Caco-2 (cell line): ENCODE data around the gene ZBTB2. TPM values are rescaled to one million over a fixed set of nuclear protein-coding genes. Genes with fewer than 3 reads are reported as not detected.

Experiments used
- BruUV-seq: library from RNA; stranded (reverse); fragments of 400-500 nt; replicated peaks from 2 replicates; lab custom pipeline; 2021; lab: Mats Ljungman, UMichigan
- CTCF ChIA-PET: fragments of 300-600 bp; sonication (Branson Sonifier 250); formaldehyde crosslinking; loops from one replicate; lab custom pipeline; 2022; ENCODE audit warnings: antibody characterized with exemption; lab: Charles Lee
- POLR2A ChIA-PET: fragments of 300-600 bp; sonication (Branson Sonifier 250); formaldehyde crosslinking; loops from one replicate; lab custom pipeline; 2022; ENCODE audit warnings: antibody characterized with exemption; lab: Charles Lee
- DNase-seq, 2 experiments: peaks; one replicate each; pipeline versions ENCODE4 v3.0.0 to v3.0.0-alpha.2; 2020 to 2022
- H3K27me3 ChIP-seq: replicated peaks from 2 replicates; pipeline ENCODE4 v1.6.0; 2011; ENCODE audit warnings: low read length; ENCODE audit not compliant: control insufficient read depth, insufficient read depth
- H3K36me3 ChIP-seq: 2 replicates; pipeline ENCODE4 v1.5.1; 2011; ENCODE audit warnings: low read length; ENCODE audit not compliant: control insufficient read depth, insufficient read depth
- H3K4me1 ChIP-seq: fragments of 250-450 bp; sonication (Bioruptor Pico); 2 replicates; pipeline ENCODE4 v1.5.1; 2020; ENCODE audit warnings: mild to moderate bottlenecking
- H3K4me3 ChIP-seq: 2 replicates; pipeline ENCODE4 v1.5.1; 2011; ENCODE audit warnings: low read depth, mild to moderate bottlenecking, control low read depth, low read length
- H3K9me3 ChIP-seq: fragments of 250-450 bp; sonication (Bioruptor Pico); 2 replicates; pipeline ENCODE4 v1.5.1; 2020; ENCODE audit warnings: mild to moderate bottlenecking, moderate library complexity
- H3K27ac Mint-ChIP-seq: one replicate; pipeline ENCODE4 v1.8.0; 2022; ENCODE audit warnings: mixed read lengths; ENCODE audit not compliant: unreplicated experiment
- H3K27me3 Mint-ChIP-seq: one replicate; pipeline ENCODE4 v1.8.0; 2022; ENCODE audit warnings: mixed read lengths; ENCODE audit not compliant: insufficient read depth, unreplicated experiment
- H3K36me3 Mint-ChIP-seq: one replicate; pipeline ENCODE4 v1.8.0; 2022; ENCODE audit warnings: mild to moderate bottlenecking, mixed read lengths; ENCODE audit not compliant: insufficient read depth, unreplicated experiment
- H3K4me1 Mint-ChIP-seq: one replicate; pipeline ENCODE4 v1.8.0; 2022; ENCODE audit warnings: low read depth, mixed read lengths; ENCODE audit not compliant: unreplicated experiment
- H3K4me3 Mint-ChIP-seq: one replicate; pipeline ENCODE4 v1.8.0; 2022; ENCODE audit warnings: mild to moderate bottlenecking, moderate library complexity, mixed read lengths; ENCODE audit not compliant: unreplicated experiment
- H3K9me3 Mint-ChIP-seq: one replicate; pipeline ENCODE4 v1.8.0; 2022; ENCODE audit warnings: mixed read lengths; ENCODE audit not compliant: unreplicated experiment
- intact Hi-C: fragments of 100-400 bp; cut with micrococcal nuclease; formaldehyde crosslinking; loops from one replicate; pipeline ENCODE4 v1.10.0; 2022; ENCODE audit not compliant: unreplicated experiment
- total RNA-seq: library from RNA; stranded (reverse); gene quantifications from 2 replicates; pipeline ENCODE4 v1.2.3, GENCODE V29; 2022
- TF ChIP-seq, protein P1 (sequence below), 2 experiments: fragments of 200-600 bp in 1 of 2; IDR thresholded peaks; 1 replicate in 1 of 2; 2 replicates in 1 of 2; pipeline versions ENCODE4 v1.5.1 to v1.8.0; 2011 to 2022; ENCODE audit warnings: antibody characterized with exemption in 1 of 2, control low read depth in 1 of 2, inconsistent platforms in 1 of 2, low read depth in 1 of 2, low read length in 1 of 2, mild to moderate bottlenecking in 1 of 2, moderate library complexity in 1 of 2; ENCODE audit not compliant: insufficient read depth in 1 of 2, severe bottlenecking in 1 of 2, unreplicated experiment in 1 of 2

The ZBTB2 gene
- total RNA-seq, 1 experiment from 2014 or later, result 23.9 TPM

DNA sequence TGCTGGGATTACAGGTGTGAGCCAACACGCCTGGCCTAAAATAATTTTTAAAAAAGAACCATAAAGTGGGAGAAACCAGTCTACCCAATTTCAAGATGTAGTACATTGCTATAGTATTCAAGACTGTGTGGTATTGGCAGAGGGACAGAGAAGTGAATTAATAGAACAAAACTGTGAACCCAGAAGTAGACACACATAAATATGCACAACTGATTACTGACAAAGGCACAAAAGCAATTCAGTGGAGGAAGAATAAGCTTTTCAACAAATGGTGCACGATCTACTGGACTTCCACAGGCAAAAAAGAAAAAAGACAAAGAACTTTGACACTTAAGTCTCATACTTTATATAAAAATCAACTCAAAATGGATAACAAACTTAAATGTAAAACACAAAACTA, 15.5 kb downstream of the ZBTB2 start:
- Mint-ChIP-seq H3K4me1 (peaks cover 6% of the 10 kb centered on the region), H3K9me3 (no peaks in the 10 kb centered on the region), H3K36me3 (peaks cover 30% of the 10 kb centered on the region), H3K27ac (no peak overlapping the region), H3K27me3 (no peaks in the 10 kb centered on the region), H3K4me3 (no peak overlapping the region)
- POLR2A ChIA-PET, result no interaction called here
- CTCF ChIA-PET, result no interaction called here
- no peak overlapping the region for H3K4me3 ChIP-seq
- DNase-seq, result no peak
- intact Hi-C loops, result no loop called here
- TF ChIP-seq, protein P1, sequence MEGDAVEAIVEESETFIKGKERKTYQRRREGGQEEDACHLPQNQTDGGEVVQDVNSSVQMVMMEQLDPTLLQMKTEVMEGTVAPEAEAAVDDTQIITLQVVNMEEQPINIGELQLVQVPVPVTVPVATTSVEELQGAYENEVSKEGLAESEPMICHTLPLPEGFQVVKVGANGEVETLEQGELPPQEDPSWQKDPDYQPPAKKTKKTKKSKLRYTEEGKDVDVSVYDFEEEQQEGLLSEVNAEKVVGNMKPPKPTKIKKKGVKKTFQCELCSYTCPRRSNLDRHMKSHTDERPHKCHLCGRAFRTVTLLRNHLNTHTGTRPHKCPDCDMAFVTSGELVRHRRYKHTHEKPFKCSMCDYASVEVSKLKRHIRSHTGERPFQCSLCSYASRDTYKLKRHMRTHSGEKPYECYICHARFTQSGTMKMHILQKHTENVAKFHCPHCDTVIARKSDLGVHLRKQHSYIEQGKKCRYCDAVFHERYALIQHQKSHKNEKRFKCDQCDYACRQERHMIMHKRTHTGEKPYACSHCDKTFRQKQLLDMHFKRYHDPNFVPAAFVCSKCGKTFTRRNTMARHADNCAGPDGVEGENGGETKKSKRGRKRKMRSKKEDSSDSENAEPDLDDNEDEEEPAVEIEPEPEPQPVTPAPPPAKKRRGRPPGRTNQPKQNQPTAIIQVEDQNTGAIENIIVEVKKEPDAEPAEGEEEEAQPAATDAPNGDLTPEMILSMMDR (IDR thresholded peaks at IDR 0.05; ENCODE audit: insufficient read depth in 1 of 2, low read depth in 1 of 2, low read length in 1 of 2, severe bottlenecking in 1 of 2, unreplicated experiment in 1 of 2), result no peak
- H3K9me3 ChIP-seq, result no peaks in the 10 kb centered on the region
- no peaks in the 10 kb centered on the region for H3K4me1 ChIP-seq
- H3K36me3 ChIP-seq, result no peaks in the 10 kb centered on the region
- BruUV-seq, result no TSS peak
- H3K27me3 ChIP-seq, result no peaks in the 10 kb centered on the region

DNA sequence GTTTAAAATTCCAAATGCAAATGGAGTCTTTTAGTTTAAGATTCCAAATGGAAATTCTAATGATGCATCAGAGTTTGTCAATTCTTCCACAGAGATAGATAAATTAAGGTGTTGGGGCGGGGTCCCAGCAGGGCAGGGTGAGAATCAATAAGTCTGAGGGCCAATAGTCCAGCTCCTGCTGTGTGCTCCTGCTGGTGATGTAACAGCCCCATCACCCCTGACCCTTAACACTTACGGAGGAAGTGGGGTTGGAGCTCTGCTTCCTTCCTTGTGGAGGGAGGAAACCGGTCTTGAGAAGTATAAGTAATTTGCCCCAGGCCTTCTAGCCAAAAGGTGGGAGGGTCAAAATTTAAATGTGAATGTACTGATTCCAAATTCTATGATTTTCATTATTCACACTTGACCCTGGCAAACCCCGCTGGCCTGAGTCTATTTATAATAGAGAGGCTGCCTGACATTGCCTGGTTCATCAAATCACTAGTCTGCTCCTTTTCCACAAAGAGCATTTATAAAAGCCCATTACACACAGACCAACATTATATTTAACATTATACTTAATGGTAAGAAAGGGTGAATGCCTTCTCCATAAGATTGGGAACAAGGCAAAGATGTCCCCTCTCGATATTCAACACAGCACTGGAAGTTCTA, 17.2 kb downstream of the ZBTB2 start:
- TF ChIP-seq, protein P1 (IDR thresholded peaks at IDR 0.05; ENCODE audit: insufficient read depth in 1 of 2, low read depth in 1 of 2, low read length in 1 of 2, severe bottlenecking in 1 of 2, unreplicated experiment in 1 of 2), result no peak
- no peaks in the 10 kb centered on the region for H3K4me1 ChIP-seq
- intact Hi-C loops, result no loop called here
- peaks cover 40% of the 10 kb centered on the region for H3K36me3 Mint-ChIP-seq
- no peak overlapping the region for H3K27ac Mint-ChIP-seq
- ChIA-PET CTCF (no interaction called here), POLR2A (interaction anchor here (0.8 kb wide), 1 partner anchor 1809 kb away, joined by 3 read pairs; no protein-coding TSS in a partner anchor)
- no peaks in the 10 kb centered on the region for H3K9me3 Mint-ChIP-seq
- H3K27me3 ChIP-seq, result no peaks in the 10 kb centered on the region
- H3K4me3 ChIP-seq, result no peak overlapping the region
- no peaks in the 10 kb centered on the region for H3K36me3 ChIP-seq
- no peaks in the 10 kb centered on the region for H3K9me3 ChIP-seq
- H3K27me3 Mint-ChIP-seq, result no peaks in the 10 kb centered on the region
- no peak overlapping the region for H3K4me3 Mint-ChIP-seq
- DNase-seq, result no peak
- H3K4me1 Mint-ChIP-seq, result no peaks in the 10 kb centered on the region
- no TSS peak for BruUV-seq

DNA sequence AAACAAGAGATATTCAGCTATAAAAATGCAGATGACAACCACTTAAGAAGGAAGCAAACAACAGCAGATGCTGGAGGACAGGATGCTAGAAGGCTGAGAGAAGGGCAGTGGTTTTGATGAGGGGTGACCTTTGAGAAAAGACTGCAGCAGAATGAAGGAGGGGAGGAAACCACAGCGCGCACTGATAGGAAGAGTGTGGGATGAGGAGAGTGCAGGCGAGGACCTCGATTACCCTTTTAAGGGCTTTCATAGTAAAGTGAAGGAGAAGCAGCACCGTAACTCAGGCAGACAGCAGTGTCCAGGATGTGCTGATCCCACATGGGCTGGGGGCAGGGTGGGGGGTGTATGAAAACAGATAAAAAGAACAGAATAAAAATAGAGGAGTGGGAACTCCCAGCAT, 19.2 kb downstream of the ZBTB2 start:
- TF ChIP-seq, protein P1 (IDR thresholded peaks at IDR 0.05; ENCODE audit: insufficient read depth in 1 of 2, low read depth in 1 of 2, low read length in 1 of 2, severe bottlenecking in 1 of 2, unreplicated experiment in 1 of 2), result no peak
- Histone ChIP-seq H3K9me3 (no peaks in the 10 kb centered on the region), H3K36me3 (no peaks in the 10 kb centered on the region), H3K4me3 (no peak overlapping the region), H3K27me3 (no peaks in the 10 kb centered on the region), H3K4me1 (no peaks in the 10 kb centered on the region)
- H3K36me3 Mint-ChIP-seq, result peaks cover 40% of the 10 kb centered on the region
- no peaks in the 10 kb centered on the region for H3K27me3 Mint-ChIP-seq
- no TSS peak for BruUV-seq
- no peaks in the 10 kb centered on the region for H3K9me3 Mint-ChIP-seq
- H3K4me3 Mint-ChIP-seq, result no peak overlapping the region
- no peak for DNase-seq
- H3K4me1 Mint-ChIP-seq, result no peaks in the 10 kb centered on the region
- no peak overlapping the region for H3K27ac Mint-ChIP-seq
- intact Hi-C loops, result no loop called here
- POLR2A ChIA-PET, result no interaction called here
- CTCF ChIA-PET, result no interaction called here
